HEK293T (cell line): ENCODE measurements around the gene KIF16B.

Source experiments
- CTBP1 ChIP-seq: fragments of 450-650 bp; IDR thresholded peaks from 2 replicates; pipeline ENCODE4 v1.6.1; 2016; ENCODE audit warnings: borderline replicate concordance
- FOXA1 ChIP-seq: fragments of 450-650 bp; IDR thresholded peaks from 2 replicates; pipeline ENCODE4 v1.6.1; 2016; ENCODE audit warnings: mild to moderate bottlenecking
- FOXM1 ChIP-seq: fragments of 450-650 bp; IDR thresholded peaks from 2 replicates; pipeline ENCODE4 v1.6.1; 2017; ENCODE audit warnings: mild to moderate bottlenecking, borderline replicate concordance
- TARDBP ChIP-seq: fragments of 450-650 bp; IDR thresholded peaks from 2 replicates; pipeline ENCODE4 v1.6.1; 2016
- TF ChIP-seq, protein P1 (sequence below): fragments of 450-650 bp; IDR thresholded peaks from 2 replicates; pipeline ENCODE4 v1.6.1; 2016

GRCh38 chr20:16555754-16556153 lies 17.5 kb downstream of the KIF16B start:
- TF ChIP-seq TARDBP (no peak), CTBP1 (no peak), FOXM1 (no peak), FOXA1 (no peak)
- TF ChIP-seq, protein P1, sequence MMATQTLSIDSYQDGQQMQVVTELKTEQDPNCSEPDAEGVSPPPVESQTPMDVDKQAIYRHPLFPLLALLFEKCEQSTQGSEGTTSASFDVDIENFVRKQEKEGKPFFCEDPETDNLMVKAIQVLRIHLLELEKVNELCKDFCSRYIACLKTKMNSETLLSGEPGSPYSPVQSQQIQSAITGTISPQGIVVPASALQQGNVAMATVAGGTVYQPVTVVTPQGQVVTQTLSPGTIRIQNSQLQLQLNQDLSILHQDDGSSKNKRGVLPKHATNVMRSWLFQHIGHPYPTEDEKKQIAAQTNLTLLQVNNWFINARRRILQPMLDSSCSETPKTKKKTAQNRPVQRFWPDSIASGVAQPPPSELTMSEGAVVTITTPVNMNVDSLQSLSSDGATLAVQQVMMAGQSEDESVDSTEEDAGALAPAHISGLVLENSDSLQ = no peak
